T-helper 2 cell treated with Interferon-gamma antibody and Interleukin-4, amounts not matched to agents 5 μg/mL and 100 μg/mL, for 36 hours (primary cell): ENCODE results near the gene CDCP2.
"Not testable (repeated sequence)": the region's sequence is repeated elsewhere in the genome, so short reads cannot be mapped to it uniquely, and the experiment has no call there.

Experiments used
- DNase-seq: peaks from one replicate; pipeline ENCODE4 v3.0.0; 2021; ENCODE audit warnings: low spot score
- H3K27ac Mint-ChIP-seq: one replicate; pipeline ENCODE4 v1.8.0; 2021; ENCODE audit warnings: mild to moderate bottlenecking, mixed read lengths
- H3K27me3 Mint-ChIP-seq: one replicate; pipeline ENCODE4 v1.8.0; 2021; ENCODE audit warnings: low read depth, mixed read lengths
- H3K36me3 Mint-ChIP-seq: one replicate; pipeline ENCODE4 v1.8.0; 2021; ENCODE audit warnings: low read depth, mixed read lengths
- H3K4me1 Mint-ChIP-seq: one replicate; pipeline ENCODE4 v1.8.0; 2021; ENCODE audit warnings: low read depth, mixed read lengths
- H3K4me3 Mint-ChIP-seq: one replicate; pipeline ENCODE4 v1.8.0; 2022; ENCODE audit warnings: mild to moderate bottlenecking, moderate library complexity, mixed read lengths
- H3K9me3 Mint-ChIP-seq: one replicate; pipeline ENCODE4 v1.8.0; 2021; ENCODE audit warnings: mixed read lengths

Gene CDCP2

DNA sequence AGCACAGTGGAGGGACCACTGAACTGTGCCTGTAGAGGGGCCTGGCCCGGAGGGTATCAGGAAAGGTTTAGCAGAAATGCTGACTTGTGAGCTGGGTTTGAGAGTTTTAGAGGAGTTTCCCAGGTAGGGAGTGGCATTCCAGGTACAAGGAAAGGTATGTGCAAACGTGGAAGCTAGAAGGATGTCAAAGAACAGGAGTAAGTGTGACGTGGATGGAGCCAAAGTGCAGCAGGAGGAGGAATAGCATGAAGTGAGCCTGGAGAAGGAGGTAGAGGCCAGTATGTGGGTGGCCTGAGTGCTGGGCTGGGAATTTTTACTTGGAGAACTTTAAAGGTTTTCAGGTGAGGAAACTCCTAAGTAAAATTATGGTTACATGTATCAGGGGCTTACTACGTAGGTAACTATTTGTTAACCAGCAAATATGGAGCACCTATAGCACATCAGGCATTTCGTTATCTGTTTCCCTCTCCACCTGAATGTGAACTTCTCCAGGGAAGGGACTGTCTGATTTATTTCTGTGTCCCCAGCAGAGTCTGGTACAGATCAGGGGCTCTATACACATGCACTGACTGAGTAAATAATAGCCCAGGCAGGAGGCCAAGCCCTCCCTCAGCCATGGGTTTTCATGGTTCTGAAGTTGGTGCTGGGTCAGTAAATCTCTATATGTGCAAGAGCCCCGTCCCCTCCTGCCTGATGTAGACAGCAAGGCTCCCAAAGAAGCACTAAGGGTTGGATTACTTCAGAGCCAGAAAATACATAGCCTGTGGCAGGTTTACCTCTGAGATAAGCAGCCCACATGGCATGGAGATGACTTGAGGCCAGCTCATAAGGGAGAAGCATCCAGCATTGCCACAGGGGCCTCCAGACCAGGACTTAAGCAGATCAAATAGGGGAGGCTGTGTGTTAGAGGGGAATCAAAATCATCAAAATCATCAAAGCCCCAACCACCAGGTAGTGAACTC is 43.4 kb downstream of the CDCP2 start:
- no peak for DNase-seq
- no peaks in the 10 kb centered on the region for H3K36me3 Mint-ChIP-seq
- no peak overlapping the region for H3K27ac Mint-ChIP-seq
- no peaks in the 10 kb centered on the region for H3K9me3 Mint-ChIP-seq
- no peak overlapping the region for H3K4me3 Mint-ChIP-seq
- no peaks in the 10 kb centered on the region for H3K4me1 Mint-ChIP-seq
- H3K27me3 Mint-ChIP-seq: no peaks in the 10 kb centered on the region

DNA sequence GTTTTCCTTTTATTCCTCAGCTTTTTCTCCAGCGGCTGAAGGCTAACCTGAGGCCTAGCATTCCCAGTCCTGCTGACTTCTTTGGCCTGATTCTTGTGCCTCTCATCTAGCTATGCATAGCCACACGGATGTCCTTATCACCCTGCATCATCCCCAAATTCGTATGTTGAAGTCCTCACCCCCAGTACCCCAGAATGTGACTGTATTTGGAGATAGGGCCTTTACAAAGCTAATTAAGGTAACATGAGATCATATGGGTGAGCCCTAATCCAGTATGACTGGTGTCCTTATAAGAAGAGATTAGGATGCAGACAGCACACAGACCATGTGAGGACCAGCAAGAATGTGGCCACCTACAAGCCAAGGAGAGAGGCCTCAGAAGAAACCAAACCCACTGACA is 44.6 kb downstream of the CDCP2 start:
- H3K4me1 Mint-ChIP-seq: no peaks in the 10 kb centered on the region
- no peaks in the 10 kb centered on the region for H3K36me3 Mint-ChIP-seq
- H3K4me3 Mint-ChIP-seq: no peak overlapping the region
- DNase-seq: no peak
- H3K27me3 Mint-ChIP-seq: no peaks in the 10 kb centered on the region
- H3K9me3 Mint-ChIP-seq: no peaks in the 10 kb centered on the region
- H3K27ac Mint-ChIP-seq: no peak overlapping the region

DNA sequence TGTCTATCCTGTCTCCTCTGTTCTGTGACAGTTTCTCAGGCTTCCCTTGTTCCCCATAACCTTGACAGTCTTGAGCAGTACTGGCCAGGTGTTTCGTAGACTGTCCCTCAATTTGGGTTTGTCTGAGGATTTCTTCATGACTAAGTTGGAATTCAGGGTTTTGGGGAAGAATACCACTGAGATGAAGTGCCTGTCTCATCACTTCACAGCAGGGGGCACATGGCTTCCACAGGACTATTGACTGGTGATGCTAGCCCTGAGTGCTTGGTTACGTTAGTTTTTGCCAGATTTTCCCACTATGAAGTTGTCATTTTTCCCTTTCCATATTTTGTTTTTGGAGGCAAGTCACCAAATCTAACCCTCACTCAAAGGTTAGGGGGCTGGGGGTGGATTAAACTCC is 45.7 kb downstream of the CDCP2 start:
- H3K9me3 Mint-ChIP-seq: no peaks in the 10 kb centered on the region
- no peak overlapping the region for H3K27ac Mint-ChIP-seq
- H3K36me3 Mint-ChIP-seq: peaks cover 2% of the 10 kb centered on the region
- H3K4me3 Mint-ChIP-seq: no peak overlapping the region
- no peak for DNase-seq
- H3K27me3 Mint-ChIP-seq: no peaks in the 10 kb centered on the region
- no peaks in the 10 kb centered on the region for H3K4me1 Mint-ChIP-seq

DNA sequence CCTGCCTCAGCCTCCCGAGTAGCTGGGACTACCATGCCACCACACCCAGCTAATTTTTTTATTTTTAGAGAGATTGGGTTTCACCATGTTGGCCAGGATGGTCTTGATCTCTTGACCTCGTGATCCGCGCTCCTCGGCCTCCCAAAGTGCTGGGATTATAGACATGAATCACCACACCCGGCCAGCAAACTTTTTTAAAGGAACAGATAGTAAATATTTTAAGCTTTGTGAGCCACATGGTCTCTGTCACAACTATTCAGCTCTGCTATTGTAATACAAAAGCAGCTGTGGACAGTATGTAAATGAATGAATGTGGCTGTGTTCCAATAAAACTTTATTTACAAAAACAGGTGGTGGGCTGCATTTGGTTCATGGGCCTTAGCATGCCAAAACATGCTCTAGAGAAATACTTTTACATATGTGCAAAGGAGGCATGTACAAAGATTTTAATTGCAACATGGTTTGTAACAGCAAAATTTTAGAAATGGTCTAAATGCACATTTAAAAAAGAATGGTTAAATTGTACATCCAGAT is 47.0 kb downstream of the CDCP2 start:
- no peak overlapping the region for H3K27ac Mint-ChIP-seq
- no peak for DNase-seq
- H3K4me3 Mint-ChIP-seq: no peak overlapping the region
- no peaks in the 10 kb centered on the region for H3K27me3 Mint-ChIP-seq
- H3K4me1 Mint-ChIP-seq: no peaks in the 10 kb centered on the region
- no peaks in the 10 kb centered on the region for H3K9me3 Mint-ChIP-seq
- peaks cover 8% of the 10 kb centered on the region for H3K36me3 Mint-ChIP-seq

DNA sequence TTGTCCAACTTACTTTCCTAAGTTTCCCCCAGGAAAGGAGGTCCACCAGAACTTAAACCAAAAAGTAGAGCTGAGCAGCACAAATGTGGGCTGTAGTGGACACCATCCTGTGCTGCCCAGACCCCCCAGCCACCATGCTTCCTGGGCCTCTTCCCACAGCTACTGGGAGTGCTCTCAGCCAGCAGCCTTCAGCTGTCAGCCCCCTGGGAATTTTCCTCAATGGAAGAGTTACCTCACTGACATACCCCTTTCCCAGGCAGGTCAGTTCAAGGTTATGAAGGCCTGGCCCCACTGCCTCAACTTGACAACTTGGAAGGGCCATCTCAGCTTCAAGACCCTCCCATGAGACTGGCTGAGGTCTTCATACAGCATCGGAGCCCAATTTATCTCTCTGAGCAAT is 47.7 kb downstream of the CDCP2 start:
- Mint-ChIP-seq H3K9me3 (no peaks in the 10 kb centered on the region), H3K27me3 (no peaks in the 10 kb centered on the region), H3K36me3 (peaks cover 12% of the 10 kb centered on the region), H3K4me1 (no peaks in the 10 kb centered on the region), H3K27ac (no peak overlapping the region), H3K4me3 (no peak overlapping the region)
- no peak for DNase-seq

DNA sequence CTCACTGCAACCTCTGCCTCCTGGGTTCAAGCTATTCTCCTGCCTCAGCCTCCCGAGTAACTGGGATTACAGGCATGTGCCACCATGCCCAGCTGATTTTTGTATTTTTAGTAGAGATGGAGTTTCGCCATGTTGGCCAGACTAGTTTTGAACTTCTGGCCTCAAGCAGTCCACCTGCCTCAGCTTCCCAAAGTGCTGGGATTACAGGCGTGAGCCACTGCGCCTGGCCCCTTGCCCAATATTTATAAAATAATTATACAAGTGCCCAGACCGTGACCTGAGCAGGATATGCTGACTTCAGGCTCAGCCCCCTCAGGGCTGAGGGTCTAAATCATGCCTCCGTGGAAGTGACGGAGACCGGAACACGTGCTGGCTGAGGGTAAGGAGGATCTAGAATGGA is 48.2 kb downstream of the CDCP2 start:
- not testable (repeated sequence) for H3K27me3 Mint-ChIP-seq, H3K9me3 Mint-ChIP-seq, DNase-seq, H3K4me1 Mint-ChIP-seq, H3K4me3 Mint-ChIP-seq, H3K27ac Mint-ChIP-seq
- H3K36me3 Mint-ChIP-seq: peaks cover 12% of the 10 kb centered on the region

DNA sequence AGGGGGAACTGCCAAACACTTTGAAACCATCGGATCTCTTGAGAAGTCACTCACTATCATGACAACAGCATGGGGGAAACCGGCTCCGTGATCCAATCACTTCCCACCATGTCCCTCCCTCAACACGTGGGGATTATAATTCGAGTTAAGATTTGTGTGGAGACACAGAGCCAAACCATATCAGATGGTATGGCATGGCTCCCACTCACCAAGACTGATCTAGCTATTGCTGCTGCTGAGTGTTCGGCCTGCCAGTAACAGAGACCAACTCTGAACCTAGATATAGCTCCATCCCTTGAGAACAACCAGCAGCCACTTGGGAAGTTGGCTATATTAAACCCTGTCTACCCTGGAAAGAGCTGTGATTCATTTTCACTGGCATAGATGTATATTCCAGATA is 49.4 kb downstream of the CDCP2 start:
- Mint-ChIP-seq H3K9me3 (no peaks in the 10 kb centered on the region), H3K27ac (no peak overlapping the region), H3K27me3 (no peaks in the 10 kb centered on the region), H3K36me3 (peaks cover 14% of the 10 kb centered on the region), H3K4me1 (peaks cover 2% of the 10 kb centered on the region), H3K4me3 (no peak overlapping the region)
- no peak for DNase-seq

DNA sequence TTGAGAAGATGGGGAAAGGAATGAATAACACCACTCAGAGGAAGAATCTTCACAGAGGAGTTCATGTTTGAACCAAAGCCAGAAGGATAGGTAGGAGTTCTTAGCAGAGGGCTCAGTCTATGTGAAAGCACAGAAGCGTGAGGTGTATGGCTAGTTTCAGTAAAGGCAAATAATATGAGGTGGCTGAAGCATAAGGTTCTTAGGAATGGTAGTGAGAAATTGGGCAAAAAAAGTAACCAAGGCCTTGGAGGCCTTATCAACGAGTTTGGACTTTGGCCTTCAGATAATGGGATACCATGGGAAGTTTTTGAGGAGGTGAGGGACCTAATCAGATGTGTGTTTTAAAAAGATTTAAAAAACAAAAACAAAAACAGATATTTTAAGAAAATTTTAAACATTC is 52.3 kb downstream of the CDCP2 start:
- Mint-ChIP-seq H3K4me3 (no peak overlapping the region), H3K27me3 (no peaks in the 10 kb centered on the region), H3K36me3 (peaks cover 23% of the 10 kb centered on the region), H3K4me1 (peaks cover 2% of the 10 kb centered on the region), H3K27ac (no peak overlapping the region), H3K9me3 (no peaks in the 10 kb centered on the region)
- no peak for DNase-seq

DNA sequence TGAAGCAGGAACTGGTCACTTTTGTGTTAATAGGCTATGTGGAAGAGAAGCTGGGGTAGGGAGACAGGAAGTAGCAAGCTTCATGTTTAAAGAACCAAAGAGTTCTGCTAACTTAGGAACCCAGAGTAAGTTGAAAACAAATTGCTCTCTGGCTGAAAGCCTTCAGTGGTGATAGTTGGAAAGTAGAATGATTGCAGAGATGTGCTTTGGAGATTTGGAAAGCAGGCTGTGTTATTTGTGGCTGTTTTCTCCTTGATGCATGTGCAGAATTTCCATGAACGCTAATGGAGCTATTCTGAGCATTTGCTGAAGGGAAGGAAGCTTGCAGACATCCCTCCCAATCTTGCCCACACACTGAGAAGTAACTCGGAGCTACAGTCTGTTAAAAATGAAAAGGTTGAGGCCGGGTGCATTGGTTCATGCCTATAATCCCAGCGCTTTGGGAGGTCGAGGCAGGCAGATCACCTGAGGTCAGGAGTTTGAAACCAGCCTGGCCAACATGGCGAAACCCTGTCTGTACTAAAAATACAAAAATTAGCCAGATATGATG is 53.7 kb downstream of the CDCP2 start:
- no peak for DNase-seq
- no peaks in the 10 kb centered on the region for H3K27me3 Mint-ChIP-seq
- peaks cover 2% of the 10 kb centered on the region for H3K4me1 Mint-ChIP-seq
- no peak overlapping the region for H3K4me3 Mint-ChIP-seq
- H3K36me3 Mint-ChIP-seq: peaks cover 24% of the 10 kb centered on the region
- no peaks in the 10 kb centered on the region for H3K9me3 Mint-ChIP-seq
- H3K27ac Mint-ChIP-seq: no peak overlapping the region

DNA sequence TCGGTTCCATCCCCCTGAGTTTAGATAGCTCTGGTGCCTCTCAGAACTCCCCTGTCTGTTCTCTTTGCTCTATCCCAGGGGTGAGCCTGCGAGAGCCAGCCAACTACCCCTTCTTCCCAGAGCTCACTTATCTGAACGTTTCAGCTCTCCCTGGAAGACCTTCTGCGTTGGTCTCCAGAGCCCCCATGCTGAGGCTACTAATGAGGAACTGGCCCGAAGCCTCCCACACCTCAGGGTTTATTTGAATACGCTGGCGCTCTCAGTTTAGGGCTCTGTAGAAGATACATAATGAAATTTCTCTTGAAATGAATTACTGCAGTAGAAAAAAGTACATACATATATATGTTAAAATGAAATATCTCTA is 55.9 kb downstream of the CDCP2 start:
- H3K27me3 Mint-ChIP-seq: no peaks in the 10 kb centered on the region
- H3K4me1 Mint-ChIP-seq: peaks cover 2% of the 10 kb centered on the region
- no peak for DNase-seq
- no peaks in the 10 kb centered on the region for H3K9me3 Mint-ChIP-seq
- no peak overlapping the region for H3K27ac Mint-ChIP-seq
- no peak overlapping the region for H3K4me3 Mint-ChIP-seq
- H3K36me3 Mint-ChIP-seq: peaks cover 23% of the 10 kb centered on the region

DNA sequence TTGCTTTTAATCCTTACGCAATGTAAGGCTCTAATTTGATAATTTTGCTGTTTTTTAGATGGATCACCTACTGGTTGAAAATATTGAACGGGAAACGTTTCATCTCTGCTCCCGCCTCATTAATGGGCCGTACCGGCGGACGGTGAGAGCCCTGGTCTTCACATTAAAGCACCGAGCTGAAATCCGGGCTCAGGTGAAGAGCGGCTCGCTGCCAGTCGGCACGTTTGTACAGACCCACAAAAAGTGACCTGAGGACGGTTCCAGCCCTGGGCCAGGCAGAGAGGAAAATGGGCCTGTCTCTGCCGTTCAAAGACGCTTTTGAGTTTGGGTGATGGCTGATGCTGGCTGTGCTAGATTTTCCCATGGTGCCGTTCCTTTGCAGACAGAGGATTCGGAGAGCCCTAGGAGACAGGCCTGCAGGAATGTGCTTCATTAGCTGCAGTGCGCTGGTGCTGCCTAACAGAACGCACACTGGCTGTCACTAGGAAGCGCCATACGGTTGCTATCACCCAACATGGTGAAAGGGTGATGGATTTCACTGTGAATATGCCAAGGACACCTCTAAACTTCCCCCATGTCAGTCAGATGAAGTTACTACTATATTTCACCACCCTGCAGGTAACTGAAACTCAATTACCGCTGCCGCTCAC is 56.4 kb downstream of the CDCP2 start:
- peaks cover 2% of the 10 kb centered on the region for H3K4me1 Mint-ChIP-seq
- no peak overlapping the region for H3K27ac Mint-ChIP-seq
- H3K4me3 Mint-ChIP-seq: no peak overlapping the region
- H3K36me3 Mint-ChIP-seq: peaks cover 21% of the 10 kb centered on the region
- no peaks in the 10 kb centered on the region for H3K9me3 Mint-ChIP-seq
- no peak for DNase-seq
- no peaks in the 10 kb centered on the region for H3K27me3 Mint-ChIP-seq

DNA sequence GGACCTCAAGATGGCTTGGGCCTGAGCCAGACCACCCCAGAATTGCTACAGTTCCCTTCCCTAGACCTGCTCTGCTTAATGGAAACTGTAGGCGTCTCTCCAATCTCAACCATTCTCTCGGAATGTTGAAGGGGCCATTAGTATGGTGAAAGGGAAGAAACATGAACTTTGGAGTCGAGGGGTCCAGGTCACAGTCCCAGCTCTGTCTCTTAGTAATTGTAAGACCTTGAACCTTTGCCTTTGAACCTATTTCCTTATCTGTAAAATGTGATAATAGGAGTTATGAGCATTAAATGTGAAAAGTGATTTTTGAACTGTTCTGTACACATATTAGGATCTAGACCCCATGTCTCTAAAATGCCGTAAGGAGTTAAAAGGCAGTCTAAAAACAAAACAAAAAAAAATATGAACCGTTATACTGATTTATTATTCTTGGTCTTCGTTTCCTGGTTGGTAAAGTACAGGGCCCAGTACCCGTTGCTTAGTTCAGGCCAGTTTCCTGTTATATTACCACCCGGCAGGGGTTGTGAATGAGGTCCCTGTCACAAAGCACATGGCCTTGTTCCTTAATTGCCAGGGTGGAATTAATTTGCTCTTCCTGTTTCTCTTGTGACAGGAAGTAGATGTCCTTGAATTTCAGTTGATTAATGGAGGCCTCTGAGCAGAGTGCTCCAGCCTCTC is 57.1 kb downstream of the CDCP2 start:
- Mint-ChIP-seq H3K9me3 (no peaks in the 10 kb centered on the region), H3K36me3 (peaks cover 17% of the 10 kb centered on the region), H3K27me3 (no peaks in the 10 kb centered on the region), H3K4me1 (peaks cover 2% of the 10 kb centered on the region), H3K4me3 (no peak overlapping the region), H3K27ac (no peak overlapping the region)
- no peak for DNase-seq

DNA sequence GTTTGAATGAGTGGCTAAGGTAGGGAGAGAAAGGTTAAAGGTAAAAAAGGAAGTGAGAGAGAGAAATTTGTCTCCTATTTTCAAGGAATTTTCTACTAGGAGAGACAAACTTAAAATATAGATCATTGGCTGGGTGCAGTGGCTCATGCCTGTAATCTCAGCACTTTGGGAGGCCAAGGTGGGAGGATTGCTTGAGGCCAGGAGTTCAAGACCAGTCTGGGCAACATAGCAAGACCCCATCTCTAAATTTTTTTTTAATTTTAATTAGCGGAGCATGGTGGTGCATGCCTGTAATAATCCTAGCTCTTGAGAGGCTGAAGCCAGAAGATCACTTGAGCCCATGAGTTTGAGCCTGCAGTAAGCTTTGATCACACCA is 58.1 kb downstream of the CDCP2 start:
- not testable (repeated sequence) for H3K9me3 Mint-ChIP-seq, H3K27me3 Mint-ChIP-seq, H3K27ac Mint-ChIP-seq, H3K4me1 Mint-ChIP-seq, DNase-seq, H3K4me3 Mint-ChIP-seq
- peaks cover 13% of the 10 kb centered on the region for H3K36me3 Mint-ChIP-seq
